ENCODE data around the gene ROS1. TPM values are rescaled to one million over a fixed set of nuclear protein-coding genes. Genes with fewer than 3 reads are reported as not detected.
"Not testable (repeated sequence)": the region's sequence is repeated elsewhere in the genome, so short reads cannot be mapped to it uniquely, and the experiment has no call there.

ROS1 gene
- polyA plus RNA-seq, 3 donors: not detected

- H3K4me3 ChIP-seq (replicated peaks in 1 of 3; ENCODE audit: low read depth in 2 of 3, low read length in 3 of 3): no peak overlapping the region
- H3K9me3 ChIP-seq (replicated peaks in 1 of 2; ENCODE audit: control insufficient read depth in 1 of 2, insufficient read depth in 1 of 2, low read length in 2 of 2): no peaks in the 10 kb centered on the region
- WGBS (ENCODE audit: insufficient coverage): 60% methylated on average over 1 of the region's 4 CpGs
- H3K36me3 ChIP-seq (replicated peaks in 1 of 2; ENCODE audit: control insufficient read depth in 1 of 2, insufficient read depth in 2 of 2, low read length in 2 of 2): no peaks in the 10 kb centered on the region
- H3K79me2 ChIP-seq (ENCODE audit: insufficient read depth, low read length): no peaks in the 10 kb centered on the region
- no peak overlapping the region for H3K9ac ChIP-seq (ENCODE audit: insufficient read depth, low read length, poor library complexity, severe bottlenecking)
- intact Hi-C loops (cut with micrococcal nuclease): no loop called here
- peaks cover 0 to 11% of the 10 kb centered on the region in 2 donors for H3K4me1 ChIP-seq (ENCODE audit: control insufficient read depth in 1 of 2, insufficient read depth in 2 of 2, low read length in 2 of 2)
- Mint-ChIP-seq H3K36me3 (no peaks in the 10 kb centered on the region), H3K9me3 (peaks cover 0 to 3% (median 0%) of the 10 kb centered on the region in 7 donors), H3K27me3 (ENCODE audit: low read depth in 3 of 3) (peaks cover 0 to 6% (median 3%) of the 10 kb centered on the region in 3 donors), H3K27ac (peak overlapping the region in 3 of 7 donors; percentile 33 to 74 (median 52)), H3K4me1 (peaks cover 15% of the 10 kb centered on the region), H3K4me3 (no peak overlapping the region)
- H3K27ac ChIP-seq (ENCODE audit: low read depth in 1 of 2, low read length in 2 of 2): no peak overlapping the region
- peak overlapping the region; percentile 20 for H3K4me2 ChIP-seq (replicated peaks; ENCODE audit: extremely low read depth, low read length, poor library complexity, severe bottlenecking)
- TF ChIP-seq CTCF (IDR thresholded peaks at IDR 0.05): no peak
- H4K20me1 ChIP-seq (ENCODE audit: insufficient read depth, low read length): no peaks in the 10 kb centered on the region
- peak; percentile 23 to 59 (median 38) for DNase-seq
- H2AFZ ChIP-seq (ENCODE audit: insufficient read depth, low read depth, low read length, poor library complexity, severe bottlenecking): peak overlapping the region; percentile 49
- H3K27me3 ChIP-seq (ENCODE audit: control insufficient read depth in 2 of 2, insufficient read depth in 2 of 2, low read length in 2 of 2): no peaks in the 10 kb centered on the region
Measured at GRCh38 chr6:117469356-117469755, 43.6 kb upstream of the ROS1 start.

- H2AFZ ChIP-seq (ENCODE audit: insufficient read depth, low read depth, low read length, poor library complexity, severe bottlenecking); intact Hi-C loops (cut with micrococcal nuclease); H3K36me3 Mint-ChIP-seq; H4K20me1 ChIP-seq (ENCODE audit: insufficient read depth, low read length); H3K27ac Mint-ChIP-seq; H3K9ac ChIP-seq (ENCODE audit: insufficient read depth, low read length, poor library complexity, severe bottlenecking); H3K27ac ChIP-seq (ENCODE audit: low read depth in 1 of 2, low read length in 2 of 2); H3K27me3 ChIP-seq (ENCODE audit: control insufficient read depth in 2 of 2, insufficient read depth in 2 of 2, low read length in 2 of 2); H3K4me3 Mint-ChIP-seq; H3K9me3 Mint-ChIP-seq; H3K4me2 ChIP-seq (replicated peaks; ENCODE audit: extremely low read depth, low read length, poor library complexity, severe bottlenecking); H3K9me3 ChIP-seq (replicated peaks in 1 of 2; ENCODE audit: control insufficient read depth in 1 of 2, insufficient read depth in 1 of 2, low read length in 2 of 2); H3K4me3 ChIP-seq (replicated peaks in 1 of 3; ENCODE audit: low read depth in 2 of 3, low read length in 3 of 3); H3K27me3 Mint-ChIP-seq (ENCODE audit: low read depth in 3 of 3); H3K79me2 ChIP-seq (ENCODE audit: insufficient read depth, low read length); H3K36me3 ChIP-seq (replicated peaks in 1 of 2; ENCODE audit: control insufficient read depth in 1 of 2, insufficient read depth in 2 of 2, low read length in 2 of 2); DNase-seq: not testable (repeated sequence)
- H3K4me1 ChIP-seq (ENCODE audit: control insufficient read depth in 1 of 2, insufficient read depth in 2 of 2, low read length in 2 of 2): peaks cover 0 to 11% of the 10 kb centered on the region in 2 donors
- H3K4me1 Mint-ChIP-seq: peaks cover 20% of the 10 kb centered on the region
- no CpG with 5 or more reads among the region's 4 CpGs for WGBS (ENCODE audit: insufficient coverage)
Measured at GRCh38 chr6:117468527-117468926, 42.8 kb upstream of the ROS1 start.

All from CD14-positive monocyte (primary cell).